Measurements from ENCODE around the gene SCUBE3. TPM values are rescaled to one million over a fixed set of nuclear protein-coding genes. Genes with fewer than 3 reads are reported as not detected.

SCUBE3 gene
- total RNA-seq, 1 donor from 2014 or later, result 1.2 TPM

GRCh38 chr6:35231563-35231962 lies 17.8 kb downstream of the SCUBE3 start:
- no peak overlapping the region for H3K27ac Mint-ChIP-seq (ENCODE audit: unreplicated experiment)

GRCh38 chr6:35234901-35235300 lies 21.1 kb downstream of the SCUBE3 start:
- Mint-ChIP-seq H3K27ac (ENCODE audit: unreplicated experiment) (no peak overlapping the region), H3K36me3 (ENCODE audit: low read depth, unreplicated experiment) (peaks cover 26% of the 10 kb centered on the region)

More at GRCh38 chr6:35231563-35231962, 17.8 kb downstream of the SCUBE3 start:
- no peaks in the 10 kb centered on the region for H3K4me1 Mint-ChIP-seq (ENCODE audit: unreplicated experiment)
- H3K36me3 Mint-ChIP-seq (ENCODE audit: low read depth, unreplicated experiment), result peaks cover 25% of the 10 kb centered on the region
- H3K4me3 Mint-ChIP-seq (ENCODE audit: unreplicated experiment), result no peak overlapping the region
- peaks cover 2% of the 10 kb centered on the region for H3K27me3 Mint-ChIP-seq (ENCODE audit: unreplicated experiment)
- no peaks in the 10 kb centered on the region for H3K9me3 Mint-ChIP-seq (ENCODE audit: unreplicated experiment)
- no peak for DNase-seq (ENCODE audit: low spot score)
- no peak for TF ChIP-seq CTCF (IDR thresholded peaks at IDR 0.05; ENCODE audit: unreplicated experiment)

GRCh38 chr6:35236223-35236622 lies 22.5 kb downstream of the SCUBE3 start:
- Mint-ChIP-seq H3K27ac (ENCODE audit: unreplicated experiment) (no peak overlapping the region), H3K4me3 (ENCODE audit: unreplicated experiment) (peak overlapping the region; percentile 34), H3K27me3 (ENCODE audit: unreplicated experiment) (peaks cover 6% of the 10 kb centered on the region), H3K36me3 (ENCODE audit: low read depth, unreplicated experiment) (peaks cover 26% of the 10 kb centered on the region), H3K4me1 (ENCODE audit: unreplicated experiment) (peaks cover 25% of the 10 kb centered on the region), H3K9me3 (ENCODE audit: unreplicated experiment) (no peaks in the 10 kb centered on the region)
- TF ChIP-seq CTCF (IDR thresholded peaks at IDR 0.05; ENCODE audit: unreplicated experiment), result no peak
- DNase-seq (ENCODE audit: low spot score), result no peak

More at GRCh38 chr6:35234901-35235300, 21.1 kb downstream of the SCUBE3 start:
- Mint-ChIP-seq H3K4me3 (ENCODE audit: unreplicated experiment) (peak overlapping the region; percentile 48), H3K27me3 (ENCODE audit: unreplicated experiment) (peaks cover 6% of the 10 kb centered on the region), H3K9me3 (ENCODE audit: unreplicated experiment) (no peaks in the 10 kb centered on the region), H3K4me1 (ENCODE audit: unreplicated experiment) (peaks cover 19% of the 10 kb centered on the region)
- TF ChIP-seq CTCF (IDR thresholded peaks at IDR 0.05; ENCODE audit: unreplicated experiment), result no peak
- no peak for DNase-seq (ENCODE audit: low spot score)

- no peak for DNase-seq (ENCODE audit: low spot score)
- Mint-ChIP-seq H3K27me3 (ENCODE audit: unreplicated experiment) (peaks cover 6% of the 10 kb centered on the region), H3K9me3 (ENCODE audit: unreplicated experiment) (no peaks in the 10 kb centered on the region), H3K4me3 (ENCODE audit: unreplicated experiment) (no peak overlapping the region), H3K4me1 (ENCODE audit: unreplicated experiment) (peaks cover 29% of the 10 kb centered on the region), H3K36me3 (ENCODE audit: low read depth, unreplicated experiment) (peaks cover 26% of the 10 kb centered on the region), H3K27ac (ENCODE audit: unreplicated experiment) (no peak overlapping the region)
- TF ChIP-seq CTCF (IDR thresholded peaks at IDR 0.05; ENCODE audit: unreplicated experiment), result no peak
Observed at GRCh38 chr6:35237476-35237875, 23.7 kb downstream of the SCUBE3 start.

- peaks cover 5% of the 10 kb centered on the region for H3K27me3 Mint-ChIP-seq (ENCODE audit: unreplicated experiment)
- peak overlapping the region; percentile 42 for H3K27ac Mint-ChIP-seq (ENCODE audit: unreplicated experiment)
- H3K9me3 Mint-ChIP-seq (ENCODE audit: unreplicated experiment), result no peaks in the 10 kb centered on the region
- H3K4me3 Mint-ChIP-seq (ENCODE audit: unreplicated experiment), result no peak overlapping the region
- H3K36me3 Mint-ChIP-seq (ENCODE audit: low read depth, unreplicated experiment), result peaks cover 23% of the 10 kb centered on the region
- DNase-seq (ENCODE audit: low spot score), result no peak
- H3K4me1 Mint-ChIP-seq (ENCODE audit: unreplicated experiment), result peaks cover 29% of the 10 kb centered on the region
- no peak for TF ChIP-seq CTCF (IDR thresholded peaks at IDR 0.05; ENCODE audit: unreplicated experiment)
Observed at GRCh38 chr6:35238843-35239289, 25.1 kb downstream of the SCUBE3 start.
